SIG-M5 treated with dmso at 0.1 percent for 504 hours (cell line): ENCODE data around the gene IQCN.

Source experiments
- DNase-seq: peaks from one replicate; lab custom pipeline; 2025; ENCODE audit not compliant: unreplicated experiment; lab: John Stamatoyannopoulos, UW

IQCN gene, protein sequence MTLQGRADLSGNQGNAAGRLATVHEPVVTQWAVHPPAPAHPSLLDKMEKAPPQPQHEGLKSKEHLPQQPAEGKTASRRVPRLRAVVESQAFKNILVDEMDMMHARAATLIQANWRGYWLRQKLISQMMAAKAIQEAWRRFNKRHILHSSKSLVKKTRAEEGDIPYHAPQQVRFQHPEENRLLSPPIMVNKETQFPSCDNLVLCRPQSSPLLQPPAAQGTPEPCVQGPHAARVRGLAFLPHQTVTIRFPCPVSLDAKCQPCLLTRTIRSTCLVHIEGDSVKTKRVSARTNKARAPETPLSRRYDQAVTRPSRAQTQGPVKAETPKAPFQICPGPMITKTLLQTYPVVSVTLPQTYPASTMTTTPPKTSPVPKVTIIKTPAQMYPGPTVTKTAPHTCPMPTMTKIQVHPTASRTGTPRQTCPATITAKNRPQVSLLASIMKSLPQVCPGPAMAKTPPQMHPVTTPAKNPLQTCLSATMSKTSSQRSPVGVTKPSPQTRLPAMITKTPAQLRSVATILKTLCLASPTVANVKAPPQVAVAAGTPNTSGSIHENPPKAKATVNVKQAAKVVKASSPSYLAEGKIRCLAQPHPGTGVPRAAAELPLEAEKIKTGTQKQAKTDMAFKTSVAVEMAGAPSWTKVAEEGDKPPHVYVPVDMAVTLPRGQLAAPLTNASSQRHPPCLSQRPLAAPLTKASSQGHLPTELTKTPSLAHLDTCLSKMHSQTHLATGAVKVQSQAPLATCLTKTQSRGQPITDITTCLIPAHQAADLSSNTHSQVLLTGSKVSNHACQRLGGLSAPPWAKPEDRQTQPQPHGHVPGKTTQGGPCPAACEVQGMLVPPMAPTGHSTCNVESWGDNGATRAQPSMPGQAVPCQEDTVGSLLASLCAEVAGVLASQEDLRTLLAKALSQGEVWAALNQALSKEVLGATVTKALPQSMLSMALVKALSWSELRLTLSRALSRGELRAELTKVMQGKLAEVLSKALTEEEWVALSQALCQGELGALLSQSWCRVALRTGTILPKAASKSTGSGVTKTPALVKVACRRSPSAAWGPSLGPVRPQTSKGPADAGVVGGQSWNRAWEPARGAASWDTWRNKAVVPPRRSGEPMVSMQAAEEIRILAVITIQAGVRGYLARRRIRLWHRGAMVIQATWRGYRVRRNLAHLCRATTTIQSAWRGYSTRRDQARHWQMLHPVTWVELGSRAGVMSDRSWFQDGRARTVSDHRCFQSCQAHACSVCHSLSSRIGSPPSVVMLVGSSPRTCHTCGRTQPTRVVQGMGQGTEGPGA (N-terminal part only)

DNA sequence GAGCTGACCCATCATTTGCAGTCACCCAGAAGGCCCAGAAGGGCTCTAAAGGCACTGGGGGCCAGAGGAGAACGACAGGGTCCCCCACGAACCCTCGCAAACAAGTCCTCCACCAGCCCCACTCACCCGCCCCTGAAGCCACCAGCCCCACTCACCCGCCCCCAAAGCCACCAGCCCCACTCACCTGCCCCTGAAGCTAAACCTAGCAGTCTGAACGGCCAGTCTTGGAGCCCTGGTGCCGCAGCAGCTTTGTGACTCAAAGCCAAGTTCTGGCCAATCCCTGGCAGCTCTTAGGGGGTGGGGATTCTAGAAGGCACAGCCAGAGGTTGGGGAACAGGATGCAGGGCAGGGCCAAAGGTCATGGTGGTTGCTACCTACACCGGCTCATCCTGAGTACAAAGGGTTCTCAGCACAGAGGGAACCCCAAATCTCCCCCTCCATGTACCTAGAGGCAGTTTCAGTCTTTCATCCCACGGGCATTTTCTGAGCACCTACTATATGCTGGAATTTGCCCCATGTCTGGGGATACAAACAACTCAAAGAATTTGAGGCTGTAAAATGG, at the start of gene IQCN:
TSS of gene IQCN (minus strand) at position 234 of the 562 bp plus-strand sequence. CDS start 4,974 bp downstream, outside the sequence.
- no peak for DNase-seq

- peak; percentile 97 for DNase-seq
Measured at GRCh38 chr19:18322759-18323460, 48.7 kb upstream of the IQCN start, which contains the start of gene LSM4. LSM4 (minus strand) TSS chr19:18323076; CDS start chr19:18323020, 56 bp downstream.

- peak; percentile 53 for DNase-seq
Measured at GRCh38 chr19:18322318-18322758, 48.1 kb upstream of the IQCN start.

GRCh38 chr19:18321734-18322102, 47.5 kb upstream of the IQCN start:
- peak; percentile 56 for DNase-seq

DNA sequence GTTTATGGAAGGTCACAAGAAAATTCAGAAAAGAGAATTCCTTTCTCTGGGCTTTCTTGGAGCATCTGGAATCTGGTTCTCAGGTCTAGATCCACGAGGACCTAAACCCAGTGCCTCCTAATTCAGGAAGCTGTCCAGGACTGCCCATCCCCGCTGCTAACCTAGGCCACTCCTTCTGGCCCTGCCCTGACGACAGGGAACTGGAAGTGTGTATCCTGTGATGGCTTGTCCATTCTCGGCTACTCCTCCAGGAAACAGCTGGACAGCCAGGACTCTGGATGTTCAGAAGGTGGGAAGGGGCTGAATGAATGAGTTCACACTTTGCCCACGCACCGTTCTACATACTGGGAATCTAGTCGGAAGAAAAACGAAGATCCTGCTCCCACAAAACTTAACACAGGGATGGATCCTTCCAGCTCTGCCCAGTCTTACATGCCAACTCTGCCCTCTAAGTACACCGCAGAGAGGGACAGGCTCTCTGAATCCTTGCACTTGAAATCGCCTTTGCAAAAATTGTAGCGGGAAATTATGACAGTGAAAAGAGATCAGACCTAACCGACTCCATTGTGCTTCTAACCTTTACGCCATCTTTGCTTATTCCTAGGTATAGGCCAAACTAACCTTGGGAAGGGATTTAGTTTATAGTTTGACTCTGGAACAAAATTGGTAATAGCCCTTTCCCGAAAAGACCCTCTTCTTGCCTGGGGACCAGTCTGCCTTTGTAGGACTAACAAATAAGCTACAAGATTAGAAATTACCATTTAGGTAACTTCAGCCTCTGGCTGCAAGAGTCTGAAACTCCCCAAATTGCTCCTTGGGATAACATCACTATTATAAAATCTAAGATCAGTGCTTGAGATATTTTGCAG, 46.8 kb upstream of the IQCN start:
- DNase-seq: no peak

- DNase-seq: no peak
Measured at GRCh38 chr19:18319591-18320135, 45.4 kb upstream of the IQCN start.

DNA sequence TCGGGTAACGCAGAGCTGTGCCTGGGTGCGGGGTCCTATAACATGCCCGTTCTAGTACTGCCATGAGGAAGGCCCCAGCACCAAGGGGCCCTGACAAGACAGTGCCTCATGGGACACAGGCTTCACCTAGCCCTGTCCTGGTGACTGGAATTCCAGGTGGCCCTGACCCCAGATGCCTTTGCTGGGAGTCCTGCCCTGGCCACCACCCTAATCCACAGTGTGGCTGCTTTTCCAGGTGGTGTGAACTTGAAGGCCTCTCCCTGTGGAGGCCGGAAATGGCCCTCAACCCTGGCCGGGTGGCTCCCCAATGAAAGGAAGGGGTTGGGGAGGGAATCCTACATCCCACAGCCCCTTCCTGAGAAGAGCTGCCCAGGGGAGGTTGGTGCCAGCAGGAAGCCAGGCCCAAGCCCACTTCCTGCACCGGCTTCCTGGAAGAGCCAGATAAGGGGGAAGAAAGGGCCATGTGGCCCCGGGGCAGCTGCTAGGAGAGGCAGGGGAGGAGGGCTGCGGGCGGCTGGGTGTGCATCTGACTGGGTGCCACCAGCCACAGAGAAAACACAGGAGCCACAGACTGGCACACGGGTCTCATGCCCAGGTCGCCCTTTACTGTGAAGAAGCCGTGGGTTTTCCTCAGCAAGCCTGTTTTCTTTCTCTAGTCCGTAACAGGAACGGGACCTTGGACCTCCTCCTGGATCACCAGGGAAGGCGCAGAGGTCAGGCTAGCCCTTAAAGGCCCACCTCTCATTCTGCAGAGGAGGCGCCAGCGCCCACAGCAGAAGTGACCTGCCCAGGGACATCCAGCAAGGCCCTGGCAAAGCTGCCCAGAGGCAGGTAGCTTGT, 43.9 kb upstream of the IQCN start:
- no peak for DNase-seq

DNA sequence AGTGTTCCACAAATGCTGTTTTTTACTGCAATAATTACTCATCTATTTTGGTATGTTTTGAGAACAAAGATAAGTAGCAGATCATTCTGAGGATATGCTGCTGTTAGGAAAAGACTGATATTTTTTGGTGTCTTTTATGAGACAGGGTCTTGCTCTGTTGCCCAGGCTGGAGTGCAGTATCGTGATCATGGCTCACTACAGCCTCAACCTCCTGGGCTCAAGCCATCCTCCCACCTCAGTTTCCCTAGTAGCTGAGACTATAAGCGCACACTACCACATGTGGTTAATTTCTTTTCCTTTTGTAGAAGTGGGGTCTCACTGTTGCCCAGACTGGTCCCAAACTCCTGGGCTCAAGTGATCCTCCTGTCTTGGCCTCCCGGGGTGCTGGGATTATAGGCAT, 39.1 kb upstream of the IQCN start:
- no peak for DNase-seq

GRCh38 chr19:18312092-18312534, 37.9 kb upstream of the IQCN start:
- DNase-seq: no peak

GRCh38 chr19:18311502-18312091, 37.3 kb upstream of the IQCN start:
- no peak for DNase-seq

DNA sequence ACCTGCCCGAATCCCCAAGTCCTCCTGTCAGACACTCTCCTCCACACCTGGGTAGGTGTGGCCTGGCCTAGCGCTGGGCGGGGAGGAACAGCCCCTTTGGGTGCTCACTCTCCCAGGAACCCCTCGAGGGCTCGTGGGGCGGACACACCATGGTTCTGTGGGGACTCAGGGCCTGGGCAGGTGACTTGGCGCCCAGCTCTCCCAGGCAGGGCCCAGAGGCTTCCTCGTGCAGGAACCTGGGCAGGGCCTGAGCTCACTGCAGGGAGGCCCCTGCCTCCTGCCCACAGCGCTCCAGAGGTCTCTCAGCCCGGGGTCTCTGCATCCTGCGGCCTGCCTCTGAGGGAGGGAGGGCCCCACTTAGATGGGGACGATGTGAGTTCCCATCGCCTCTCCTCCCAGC, 36.7 kb upstream of the IQCN start:
- no peak for DNase-seq

DNA sequence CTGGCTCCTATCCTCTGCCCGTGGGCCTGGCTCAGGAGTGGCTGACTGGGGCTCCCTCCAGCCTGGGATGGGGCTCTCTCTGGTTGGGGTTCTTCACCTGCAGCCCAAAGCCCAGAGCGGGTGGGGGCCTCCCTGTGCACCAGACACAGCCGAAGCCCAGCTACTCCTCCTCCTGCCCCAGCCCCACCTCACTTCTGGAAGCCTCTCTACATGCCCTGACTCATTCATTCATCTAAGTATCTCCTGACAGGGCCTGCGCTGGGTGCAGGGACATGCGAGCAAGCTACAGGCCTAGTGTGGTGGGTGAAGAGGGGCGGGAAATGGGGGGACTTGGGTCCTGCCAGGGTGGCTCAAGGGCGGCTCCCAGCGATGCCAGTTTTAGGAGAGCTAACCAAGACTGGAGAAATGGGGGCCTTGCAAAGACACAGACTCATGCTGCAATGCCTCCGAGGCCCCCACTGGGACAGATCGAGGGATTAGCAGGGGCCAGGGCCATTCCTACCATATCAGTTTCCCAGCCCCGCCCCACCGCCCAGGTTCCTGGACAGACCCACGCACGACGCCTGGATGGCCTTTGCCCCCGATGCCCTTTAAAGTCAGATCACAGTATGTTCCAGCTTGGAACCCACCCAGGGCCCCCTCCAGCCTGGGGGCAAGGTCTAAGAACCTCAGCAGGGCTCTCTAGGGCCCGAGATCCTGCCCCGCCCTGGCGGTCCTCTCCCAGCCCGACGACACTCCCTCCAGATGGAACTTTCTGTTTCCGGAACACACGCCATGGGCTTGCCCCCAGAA, 36.1 kb upstream of the IQCN start:
- no peak for DNase-seq

DNA sequence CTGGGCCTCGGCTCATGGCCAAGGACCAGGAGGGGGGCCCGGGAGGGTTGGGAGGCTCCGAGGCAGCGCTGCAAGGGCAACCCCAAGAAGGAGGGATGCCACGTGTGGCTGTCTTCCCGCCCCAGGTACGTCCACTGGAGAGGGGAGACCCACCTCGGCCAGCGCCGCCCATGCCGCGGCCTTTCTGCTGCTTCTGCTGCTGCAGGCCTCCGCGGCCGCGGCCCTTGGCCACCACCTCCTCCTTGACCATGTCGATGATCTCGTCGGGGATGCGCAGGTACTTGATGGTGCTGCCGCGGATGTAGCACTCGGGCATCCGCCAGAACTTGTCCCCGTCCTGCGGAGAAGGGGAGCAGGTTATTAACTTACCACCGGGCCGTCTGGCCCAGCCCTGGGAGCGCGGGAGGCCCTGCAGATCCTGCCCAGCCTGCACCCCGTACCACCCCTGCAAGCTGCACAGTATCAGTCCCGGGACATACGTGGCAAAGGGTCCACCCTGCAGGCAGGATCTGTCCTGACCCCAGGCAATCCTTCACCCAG, 35.3 kb upstream of the IQCN start:
- DNase-seq: no peak

- DNase-seq: no peak
Measured at GRCh38 chr19:18308948-18309325, 34.7 kb upstream of the IQCN start.

- DNase-seq: no peak
Measured at GRCh38 chr19:18308051-18308947, 34.0 kb upstream of the IQCN start.
